ENCODE results near the gene ARID1B.
"Not testable (repeated sequence)": the region's sequence is repeated elsewhere in the genome, so short reads cannot be mapped to it uniquely, and the experiment has no call there.

Gene ARID1B

DNA sequence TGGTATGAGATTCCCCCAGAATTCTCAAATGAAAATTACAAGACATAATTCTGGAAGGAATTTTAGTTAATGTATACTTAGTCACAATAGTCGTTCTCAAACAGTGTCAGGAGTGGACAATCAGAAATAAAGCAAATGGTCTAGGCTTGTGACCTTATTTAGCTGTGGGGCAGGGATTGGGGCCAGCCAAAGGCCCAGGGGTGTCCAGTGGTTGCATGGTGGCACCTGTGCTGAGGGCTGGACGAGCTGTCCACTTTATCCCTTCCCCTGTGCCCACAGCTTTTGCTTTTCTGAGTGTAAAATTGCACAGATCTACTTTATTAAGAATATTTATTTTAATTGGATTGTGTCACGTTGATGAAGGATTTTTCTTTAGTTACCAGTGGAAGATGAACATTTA lies 195.0 kb downstream of the ARID1B start:
- DNase-seq = no peak

- no peak for DNase-seq
Observed at GRCh38 chr6:156974830-156975261, 197.7 kb downstream of the ARID1B start.

DNA sequence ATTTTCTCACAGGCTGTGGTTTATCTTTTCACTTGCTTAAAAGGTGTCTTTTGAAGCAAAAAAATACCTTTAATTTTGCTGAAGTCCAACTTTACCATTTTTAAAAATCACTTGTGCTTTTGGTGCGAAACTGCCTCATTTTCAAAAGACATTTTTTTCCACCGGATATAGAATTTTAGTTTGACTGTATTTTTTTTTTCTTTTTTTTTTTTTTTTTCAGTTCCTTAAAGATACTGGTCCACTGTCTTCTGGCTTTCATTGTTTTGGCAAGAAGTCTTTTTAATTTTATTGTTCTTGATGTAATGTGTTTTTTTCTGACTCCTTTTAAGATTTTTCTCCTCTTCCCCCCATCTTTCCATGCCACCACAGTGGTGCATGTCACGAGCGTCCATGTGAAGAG lies 198.2 kb downstream of the ARID1B start:
- no peak for DNase-seq

DNA sequence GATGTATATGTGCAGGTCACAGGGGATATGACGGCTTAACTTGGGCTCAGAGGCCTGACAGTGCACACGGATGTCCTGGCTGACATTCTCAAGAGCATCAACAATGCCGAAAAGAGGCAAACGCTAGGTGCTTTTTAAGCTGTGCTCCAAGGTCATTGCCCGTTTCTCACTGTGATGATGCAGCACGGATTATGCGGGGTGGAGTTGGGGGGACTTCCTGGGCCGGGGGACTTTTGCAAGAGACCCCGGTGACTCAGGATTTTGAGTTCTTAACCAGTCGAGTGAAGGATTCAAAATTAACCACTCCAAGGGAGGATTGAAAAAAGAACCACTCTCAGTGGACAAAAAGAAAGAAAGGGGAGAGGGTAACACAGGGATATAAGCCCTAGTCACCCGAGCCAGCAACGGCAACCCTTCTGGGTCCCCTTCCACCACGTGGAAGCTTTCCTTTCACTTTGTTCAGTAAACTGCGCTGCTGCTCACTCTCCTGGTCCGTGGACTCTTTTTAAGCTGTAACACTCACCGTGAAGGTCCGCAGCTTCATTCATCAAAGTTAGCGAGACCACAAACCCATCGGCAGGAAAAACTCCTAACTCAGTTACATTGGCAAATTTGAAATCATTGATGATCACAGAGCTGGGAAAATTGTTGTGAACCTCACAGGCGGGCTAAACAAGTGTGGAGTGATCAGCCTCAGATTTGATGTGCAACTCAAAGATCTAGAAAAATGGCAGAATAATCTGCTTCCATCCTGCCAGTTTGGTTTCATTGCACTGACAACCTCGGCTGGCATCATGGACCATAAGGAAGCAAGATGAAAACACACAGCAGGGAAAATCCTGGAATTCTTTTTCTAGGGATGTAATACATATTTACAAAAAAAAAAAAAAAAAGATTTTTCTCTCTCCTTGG lies 199.3 kb downstream of the ARID1B start:
- no peak for DNase-seq

- DNase-seq = no peak
Observed at GRCh38 chr6:156977527-156978291, 200.5 kb downstream of the ARID1B start.

DNA sequence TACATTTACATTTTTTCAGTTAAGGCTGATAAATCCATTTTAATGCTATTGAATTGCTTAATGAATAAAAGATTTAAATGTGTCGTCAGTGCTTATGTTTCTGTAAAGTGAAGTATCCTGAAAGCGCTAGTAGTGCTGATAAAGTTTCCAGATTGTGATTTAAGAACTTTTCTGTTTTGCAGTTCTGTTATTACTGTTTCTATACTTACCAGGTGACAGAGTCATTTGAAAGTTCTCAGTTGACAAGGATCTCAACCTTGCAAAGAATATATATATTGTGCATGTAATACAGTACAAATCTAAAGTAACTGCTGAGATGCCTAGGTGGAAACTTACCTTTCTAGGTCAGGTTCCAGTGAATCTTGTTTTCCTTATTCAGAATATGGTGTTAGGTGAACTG lies 201.8 kb downstream of the ARID1B start:
- DNase-seq = no peak

GRCh38 chr6:156980515-156980914 lies 203.3 kb downstream of the ARID1B start:
- no peak for DNase-seq

DNA sequence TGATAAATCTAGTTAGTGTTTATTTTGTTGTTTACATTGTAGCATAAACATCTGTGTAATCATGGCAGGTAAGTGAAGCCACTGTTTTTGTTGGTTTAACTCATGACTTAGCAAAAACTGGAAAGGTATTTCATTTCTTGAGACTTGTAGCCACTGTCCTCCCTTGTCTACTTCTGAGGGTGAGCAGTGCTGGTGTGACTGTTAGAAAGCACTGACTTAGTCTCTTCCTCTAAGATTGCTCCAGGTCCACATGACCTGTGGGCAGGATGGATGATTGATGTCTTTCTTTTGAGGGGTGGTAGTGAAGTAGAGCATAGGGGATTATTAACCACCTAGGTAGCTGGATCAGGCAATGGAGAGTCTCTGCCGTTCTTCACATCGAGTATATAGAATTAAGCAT lies 203.8 kb downstream of the ARID1B start:
- DNase-seq = no peak

DNA sequence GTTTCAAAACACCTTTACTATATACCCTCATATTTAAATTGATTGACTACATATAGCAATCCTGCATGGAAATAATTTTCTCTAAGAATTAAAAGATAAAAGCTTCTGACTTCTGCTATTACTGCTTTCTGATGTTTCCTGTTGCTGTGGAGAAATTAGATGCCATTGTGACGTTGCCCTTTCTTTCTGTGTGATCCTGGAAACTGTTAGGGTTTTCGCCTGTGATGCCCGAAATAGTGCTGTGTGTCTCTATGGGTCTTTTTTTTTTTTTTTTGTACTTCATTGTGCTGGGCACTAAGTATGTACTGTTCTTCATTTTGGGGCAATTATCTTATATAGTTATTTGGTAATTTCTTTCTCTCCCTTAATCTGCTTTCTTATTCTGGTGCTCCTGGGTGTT lies 205.0 kb downstream of the ARID1B start:
- no peak for DNase-seq

DNA sequence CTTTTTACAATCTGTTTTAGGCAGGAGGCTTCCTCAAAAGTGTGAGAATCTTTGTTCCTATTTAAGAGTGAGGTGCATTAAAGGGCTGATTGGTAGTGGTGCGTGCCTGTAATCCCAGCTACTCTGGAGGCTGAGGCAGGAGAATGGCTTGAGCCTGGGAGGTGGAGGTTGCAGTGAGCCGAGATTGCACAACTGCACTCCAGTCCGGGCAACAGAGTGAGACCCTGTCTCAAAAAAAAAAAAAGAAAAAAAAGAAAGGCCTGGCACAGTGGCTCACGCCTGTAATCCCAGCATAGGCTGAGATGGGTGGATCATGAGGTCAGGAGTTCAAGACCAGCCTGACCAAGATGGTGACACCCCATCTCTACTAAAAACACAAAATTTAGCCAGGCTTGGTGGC lies 205.7 kb downstream of the ARID1B start:
- DNase-seq = not testable (repeated sequence)

- no peak for DNase-seq
Observed at GRCh38 chr6:156984178-156984738, 207.1 kb downstream of the ARID1B start.

DNA sequence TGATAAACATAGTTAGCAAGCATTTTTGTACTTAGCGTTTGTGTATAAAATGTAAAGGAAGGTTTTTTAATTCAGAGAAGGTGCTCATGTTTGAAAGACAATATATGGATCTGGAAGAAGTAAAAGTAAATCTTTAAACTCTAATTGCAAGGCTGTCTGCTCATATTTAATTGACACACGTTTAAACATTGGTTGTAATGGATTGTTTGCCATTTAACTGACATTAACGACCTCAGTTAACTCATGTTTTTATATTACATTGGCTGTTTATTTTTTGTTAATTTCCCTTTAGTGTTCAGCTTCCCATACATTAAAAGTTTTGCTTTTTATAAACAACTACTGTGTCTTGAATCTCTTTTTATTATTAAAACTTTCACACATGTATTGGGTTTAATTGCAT lies 208.1 kb downstream of the ARID1B start:
- DNase-seq = no peak

GRCh38 chr6:156988276-156989158 lies 211.3 kb downstream of the ARID1B start:
- no peak for DNase-seq

GRCh38 chr6:156989159-156989806 lies 212.1 kb downstream of the ARID1B start:
- DNase-seq = no peak

DNA sequence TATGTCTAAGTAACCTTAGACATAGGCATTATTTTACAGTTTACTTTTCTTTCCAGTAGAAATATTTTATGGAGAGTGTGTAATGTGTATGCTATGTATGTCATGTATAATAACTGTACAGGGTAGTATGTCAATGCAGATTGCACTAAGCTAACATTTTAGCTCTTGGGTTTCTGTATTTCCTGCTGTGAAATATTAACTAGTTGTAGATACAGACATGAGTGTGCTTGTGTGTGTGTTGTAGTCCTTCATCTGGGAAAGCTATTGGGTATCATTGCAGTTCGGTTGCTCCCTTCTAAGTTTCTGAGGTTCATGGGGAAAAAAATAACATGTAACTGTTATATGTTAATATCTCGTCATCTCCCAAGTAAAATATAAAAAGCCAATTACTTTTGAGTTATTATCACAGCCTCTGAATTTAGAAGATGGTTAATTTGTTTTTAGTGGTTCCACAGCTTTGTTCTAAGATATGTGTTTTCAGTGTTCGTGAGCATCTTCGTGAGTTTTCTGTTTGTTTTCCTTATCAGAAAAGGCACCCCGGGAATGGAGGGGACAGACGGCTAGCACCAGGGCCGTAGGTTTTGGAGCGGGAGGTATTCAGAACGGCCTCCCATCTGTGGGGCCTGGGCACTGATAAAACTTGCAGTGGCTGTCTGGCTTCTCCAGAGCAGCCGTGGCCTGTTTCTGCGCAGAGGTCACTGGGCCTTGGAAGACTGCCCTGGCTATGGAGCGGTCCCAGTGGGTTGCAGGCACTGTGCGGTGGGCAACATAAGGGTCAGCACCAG lies 215.0 kb downstream of the ARID1B start:
- DNase-seq = no peak

DNA sequence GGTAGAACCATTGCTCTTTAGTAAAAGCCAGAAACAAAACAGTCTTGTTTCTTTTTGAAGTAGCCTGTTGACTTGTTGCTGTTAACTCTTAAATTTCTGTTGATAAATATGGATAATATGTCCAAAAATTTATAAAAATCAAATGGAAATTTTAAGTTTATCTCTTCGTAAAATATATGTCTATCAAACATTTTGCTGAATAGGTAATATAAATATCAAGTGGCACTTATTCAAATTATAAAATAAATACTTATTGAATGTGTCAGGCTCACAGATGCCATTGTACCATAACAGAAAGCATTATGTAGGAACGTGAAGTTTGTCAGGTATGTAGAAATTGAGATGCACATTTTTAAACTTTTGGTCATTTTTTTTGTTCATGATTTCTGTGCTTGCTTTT lies 216.5 kb downstream of the ARID1B start:
- DNase-seq = no peak

DNA sequence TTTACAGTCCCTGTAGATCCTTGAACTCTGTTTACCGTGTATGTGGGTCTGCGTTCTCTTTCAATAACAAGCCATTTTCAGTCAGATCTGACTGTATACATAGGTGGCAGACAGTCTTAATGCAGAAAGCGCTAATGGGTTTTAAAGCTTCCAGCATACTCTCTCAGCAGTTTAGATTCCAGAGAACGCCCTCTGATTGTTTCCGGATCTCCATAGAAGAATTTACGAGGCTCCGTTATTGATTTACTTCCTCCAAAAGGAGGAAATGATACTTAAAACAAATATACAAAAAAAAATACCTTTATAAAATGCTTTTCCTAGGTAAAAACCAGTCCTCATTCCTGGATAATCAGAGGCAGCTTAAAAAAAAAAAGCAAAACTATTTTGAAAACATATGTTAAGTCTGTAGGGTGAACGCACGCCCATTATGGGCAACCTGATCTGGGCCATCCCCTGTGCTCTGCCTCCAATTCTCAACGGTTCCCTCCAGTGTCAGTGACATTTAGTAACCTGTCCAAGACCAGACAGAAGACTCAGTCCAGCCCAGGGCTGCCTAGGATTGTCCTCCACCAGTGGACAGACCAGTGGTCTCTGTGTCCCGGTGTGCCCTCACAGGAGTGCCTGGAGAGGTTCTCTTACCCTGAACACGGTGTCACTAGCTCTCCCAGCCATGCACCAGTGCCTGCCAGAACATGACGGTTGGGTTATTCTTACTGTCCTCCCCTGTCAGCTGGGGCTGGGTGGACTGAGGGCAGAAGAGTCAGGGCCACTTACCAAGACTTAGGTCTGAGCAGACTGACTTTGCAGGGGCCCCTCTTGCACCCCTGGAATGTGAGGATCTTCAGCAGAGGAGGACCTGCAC lies 217.3 kb downstream of the ARID1B start:
- no peak for DNase-seq

GRCh38 chr6:156995502-156995901 lies 218.3 kb downstream of the ARID1B start:
- no peak for DNase-seq

DNA sequence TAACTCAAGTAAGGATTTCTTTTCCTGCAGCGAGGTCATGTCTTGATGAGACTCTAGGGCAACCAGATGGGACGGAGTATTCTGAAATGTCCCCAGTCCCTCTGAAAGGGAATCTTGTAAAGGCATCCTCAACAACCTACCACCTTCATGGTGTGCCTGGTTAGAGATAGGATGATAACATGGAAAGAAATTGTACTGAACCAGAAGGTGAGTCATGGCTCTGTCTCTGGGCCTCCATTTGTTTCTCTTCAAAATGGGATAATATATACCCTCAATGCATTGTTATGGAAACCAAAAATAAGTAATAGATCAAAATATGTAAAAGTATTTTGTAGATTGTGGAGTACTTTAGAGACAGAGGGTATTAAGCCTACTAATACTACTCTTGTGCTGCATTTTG lies 219.1 kb downstream of the ARID1B start:
- DNase-seq = no peak

DNA sequence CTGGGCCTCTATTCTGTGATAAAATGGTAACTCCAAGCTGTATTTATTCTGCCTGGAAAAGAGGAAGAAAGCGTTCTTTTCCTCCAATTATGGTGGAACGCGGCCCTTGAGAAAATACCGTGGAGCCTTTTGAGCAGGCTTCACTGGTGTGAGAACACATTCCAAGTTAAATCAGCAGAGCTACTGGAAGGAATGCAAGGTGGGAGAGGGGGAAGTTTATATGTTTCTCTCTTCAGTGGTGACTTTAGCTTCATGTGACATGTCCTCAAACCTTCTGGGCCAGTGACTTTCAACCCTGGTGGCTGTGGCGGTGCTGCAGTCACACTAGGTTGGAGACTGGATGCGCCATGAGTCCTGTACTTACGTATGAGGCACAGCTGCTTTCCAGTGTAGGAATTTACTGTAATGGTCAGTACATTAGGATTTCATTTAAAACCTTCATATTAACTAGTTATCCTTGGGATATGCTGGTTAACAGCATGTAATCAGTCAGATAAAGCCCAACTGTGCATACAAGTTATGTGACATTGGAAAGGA lies 221.7 kb downstream of the ARID1B start:
- DNase-seq = no peak

Measured in activated CD4-positive, alpha-beta T cell treated with anti-CD3 and anti-CD28 coated beads for 1 hour (primary cell).